CD4-positive, alpha-beta memory T cell (primary cell): Measurements from ENCODE around the gene TOGARAM2. TPM values are rescaled to one million over a fixed set of nuclear protein-coding genes. Genes with fewer than 3 reads are reported as not detected.

ENCODE experiments used
- CTCF ChIA-PET: fragments of 350-600 bp; sonication (Branson Sonifier 250); formaldehyde crosslinking; loops from one replicate; lab custom pipeline; 2021; ENCODE audit warnings: inconsistent platforms; ENCODE audit not compliant: partially characterized antibody; lab: Charles Lee
- POLR2A ChIA-PET: fragments of 350-600 bp; sonication (Branson Sonifier 250); formaldehyde crosslinking; loops from one replicate; lab custom pipeline; 2021; ENCODE audit not compliant: partially characterized antibody; lab: Charles Lee
- DNase-seq, 5 donors: peaks; one replicate each; pipeline versions ENCODE4 v3.0.0 to v3.0.0-alpha.2; 2020 to 2022; ENCODE audit warnings: mixed read lengths in 1 of 5
- H3K27ac ChIP-seq: one replicate; pipeline ENCODE4 v1.7.0; 2013; ENCODE audit warnings: low read depth, low read length
- H3K27me3 ChIP-seq: 2 replicates; pipeline ENCODE4 v1.7.0; 2013; ENCODE audit warnings: mild to moderate bottlenecking, low read length, moderate library complexity; ENCODE audit not compliant: insufficient read depth
- H3K36me3 ChIP-seq: 2 replicates; pipeline ENCODE4 v1.7.0; 2013; ENCODE audit warnings: mild to moderate bottlenecking, low read length, moderate library complexity; ENCODE audit not compliant: insufficient read depth
- H3K4me1 ChIP-seq: 2 replicates; pipeline ENCODE4 v1.7.0; 2013; ENCODE audit warnings: mild to moderate bottlenecking, low read length, moderate library complexity; ENCODE audit not compliant: insufficient read depth
- H3K4me3 ChIP-seq, 2 donors: one replicate each; pipeline ENCODE4 v1.7.0; 2013; ENCODE audit warnings: low read length in 2 of 2, mild to moderate bottlenecking in 1 of 2
- H3K9me3 ChIP-seq, 2 donors: one replicate each; pipeline ENCODE4 v1.7.0; 2013; ENCODE audit warnings: low read length in 2 of 2, control low read depth in 1 of 2; ENCODE audit not compliant: control insufficient read depth in 1 of 2
- H3K27ac Mint-ChIP-seq, 7 donors: one replicate each; pipeline ENCODE4 v1.8.0; 2020 to 2021; ENCODE audit warnings: mixed read lengths in 7 of 7, mild to moderate bottlenecking in 6 of 7, inconsistent platforms in 3 of 7, moderate library complexity in 3 of 7
- H3K27me3 Mint-ChIP-seq, 2 donors: one replicate each; pipeline ENCODE4 v1.8.0; 2020 to 2021; ENCODE audit warnings: mixed read lengths in 2 of 2
- H3K36me3 Mint-ChIP-seq, 2 donors: one replicate each; pipeline ENCODE4 v1.8.0; 2020 to 2021; ENCODE audit warnings: mixed read lengths in 2 of 2, inconsistent platforms in 1 of 2, mild to moderate bottlenecking in 1 of 2
- H3K4me1 Mint-ChIP-seq, 4 donors: one replicate each; pipeline ENCODE4 v1.8.0; 2020 to 2021; ENCODE audit warnings: mixed read lengths in 4 of 4, mild to moderate bottlenecking in 1 of 4
- H3K4me3 Mint-ChIP-seq, 8 donors: one replicate each; pipeline ENCODE4 v1.8.0; 2020 to 2021; ENCODE audit warnings: mixed read lengths in 8 of 8, mild to moderate bottlenecking in 7 of 8, moderate library complexity in 6 of 8, inconsistent platforms in 3 of 8
- H3K9me3 Mint-ChIP-seq, 8 donors: one replicate each; pipeline ENCODE4 v1.8.0; 2020 to 2021; ENCODE audit warnings: mixed read lengths in 8 of 8, mild to moderate bottlenecking in 5 of 8, inconsistent platforms in 3 of 8, moderate library complexity in 1 of 8
- intact Hi-C: fragments of 100-400 bp; cut with micrococcal nuclease; formaldehyde crosslinking; loops from one replicate; pipeline ENCODE4 v1.15.1; 2023
- polyA plus RNA-seq, 2 donors: library from polyadenylated mRNA; unstranded; fragments of 300-500 nt; fragmentation: Illumina TruSeq; gene quantifications; one replicate each; pipeline ENCODE4 v1.2.3, GENCODE V29; 2021
- total RNA-seq, 2 experiments: library from RNA; stranded (reverse); gene quantifications; one replicate each; pipeline ENCODE4 v1.2.3, GENCODE V29; 2021

Gene TOGARAM2
- total and polyA plus RNA-seq, 4 experiments from 2014 or later: 0.46 to 2.7 (median 1.7) TPM

DNA sequence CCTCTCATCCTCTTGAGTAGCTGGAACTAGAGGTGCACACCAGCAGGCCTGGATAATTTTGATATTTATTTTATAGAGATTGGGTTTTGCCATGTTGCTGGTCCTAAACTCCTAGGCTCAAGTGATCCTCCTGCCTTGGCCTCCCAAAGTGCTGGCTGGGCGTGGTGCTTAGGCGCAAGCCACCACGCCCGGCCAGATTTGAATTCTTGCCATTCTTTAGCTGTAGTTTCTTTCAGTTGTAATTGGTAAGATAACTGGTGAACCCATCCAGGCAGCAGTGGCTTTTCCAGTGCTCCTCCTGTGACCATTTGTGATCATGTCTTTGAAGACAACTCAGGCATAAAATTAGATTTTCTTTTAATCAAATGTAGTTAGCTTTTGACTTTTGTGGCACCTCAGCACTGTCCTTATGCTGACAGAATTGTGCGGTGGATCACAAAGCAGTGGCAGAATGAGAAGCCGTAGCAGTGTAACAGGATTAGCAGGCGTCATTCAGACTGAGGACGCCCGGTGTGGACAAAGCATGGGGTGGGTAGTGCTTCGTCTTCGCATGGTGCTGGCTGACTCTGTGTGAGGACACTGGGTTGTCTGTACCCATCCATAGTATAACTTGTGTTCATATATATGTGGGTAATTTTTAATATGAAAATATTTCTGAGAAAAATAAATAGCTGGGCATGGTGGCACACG, 30.0 kb upstream of the TOGARAM2 start:
- H3K4me3 Mint-ChIP-seq: no peak overlapping the region
- peaks cover 0 to 10% (median 2%) of the 10 kb centered on the region in 4 donors for H3K4me1 Mint-ChIP-seq
- DNase-seq: no peak
- H3K27ac ChIP-seq: no peak overlapping the region
- peaks cover 15% of the 10 kb centered on the region for H3K36me3 ChIP-seq
- no peak overlapping the region for H3K27ac Mint-ChIP-seq
- no peaks in the 10 kb centered on the region for H3K9me3 ChIP-seq
- CTCF ChIA-PET: interaction anchor here (1.3 to 1.6 kb wide), 4 partner anchors 10 to 385 kb away, joined by 3 to 4 read pairs (median 3); no protein-coding TSS in a partner anchor
- peaks cover 2% of the 10 kb centered on the region for H3K4me1 ChIP-seq
- no peaks in the 10 kb centered on the region for H3K27me3 ChIP-seq
- no peaks in the 10 kb centered on the region for H3K9me3 Mint-ChIP-seq
- H3K27me3 Mint-ChIP-seq: no peaks in the 10 kb centered on the region
- no peak overlapping the region for H3K4me3 ChIP-seq
- intact Hi-C loops: loop anchor here (10.0 kb wide), 1 partner anchor 386 kb away; no protein-coding TSS in a partner anchor
- POLR2A ChIA-PET: no interaction called here
- H3K36me3 Mint-ChIP-seq: peaks cover 18 to 19% of the 10 kb centered on the region in 2 donors

DNA sequence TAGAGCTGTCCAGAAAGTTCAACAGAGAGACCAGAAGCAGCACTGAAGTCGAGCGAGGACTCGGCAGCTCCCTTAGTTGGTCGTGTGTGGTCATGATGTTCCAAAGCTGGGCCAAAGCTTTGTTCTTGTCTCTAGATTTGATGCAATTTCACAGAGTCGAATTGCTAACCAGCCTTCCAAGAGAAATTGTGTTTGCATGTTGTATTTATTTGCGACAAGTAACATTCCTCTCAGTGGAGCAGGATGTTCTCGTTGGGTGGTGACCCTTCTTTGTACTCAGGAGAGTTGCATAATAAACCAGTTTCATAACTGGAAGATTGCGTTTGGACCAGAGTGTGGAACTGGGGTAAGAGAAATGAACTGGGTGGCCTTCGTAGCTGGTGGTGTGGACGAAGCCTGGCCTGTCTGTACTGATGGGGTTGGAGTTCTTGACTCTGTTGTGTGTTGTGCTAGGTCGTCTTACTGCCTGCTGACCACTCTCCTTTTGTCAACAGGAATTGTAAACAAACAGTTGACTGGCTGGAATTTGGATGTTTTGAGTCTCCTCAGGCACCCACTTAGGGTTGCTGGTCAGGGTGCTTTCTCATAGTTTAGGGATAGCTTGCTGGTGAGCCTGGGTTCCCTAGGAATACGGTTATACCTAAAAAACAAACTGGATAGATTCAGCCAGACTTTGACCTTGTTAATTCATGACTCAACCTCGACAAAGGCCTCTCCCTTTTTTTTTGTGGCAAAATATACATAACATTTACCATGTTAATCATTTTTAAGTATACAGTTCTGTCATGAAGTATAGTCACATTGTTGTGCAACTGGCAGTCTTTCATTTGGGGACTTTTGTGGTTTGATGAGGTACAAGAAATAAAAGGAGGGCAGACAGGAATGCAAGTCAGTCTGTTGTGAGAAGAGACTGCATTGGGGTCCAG, 28.9 kb upstream of the TOGARAM2 start:
- Mint-ChIP-seq H3K4me1 (peaks cover 0 to 10% (median 5%) of the 10 kb centered on the region in 4 donors), H3K9me3 (no peaks in the 10 kb centered on the region), H3K4me3 (no peak overlapping the region), H3K27ac (peak overlapping the region in 2 of 7 donors; percentile 5 to 44), H3K36me3 (peaks cover 13 to 15% of the 10 kb centered on the region in 2 donors), H3K27me3 (no peaks in the 10 kb centered on the region)
- POLR2A ChIA-PET: no interaction called here
- Histone ChIP-seq H3K27ac (no peak overlapping the region), H3K4me1 (peaks cover 4% of the 10 kb centered on the region), H3K36me3 (peaks cover 8% of the 10 kb centered on the region), H3K27me3 (no peaks in the 10 kb centered on the region), H3K9me3 (no peaks in the 10 kb centered on the region), H3K4me3 (no peak overlapping the region)
- no peak for DNase-seq
- CTCF ChIA-PET: interaction anchor here (1.4 to 1.6 kb wide), 3 partner anchors 131 to 386 kb away, joined by 3 to 4 read pairs (median 3); no protein-coding TSS in a partner anchor
- intact Hi-C loops: loop anchor here (10.0 kb wide), 1 partner anchor 387 kb away; no protein-coding TSS in a partner anchor

DNA sequence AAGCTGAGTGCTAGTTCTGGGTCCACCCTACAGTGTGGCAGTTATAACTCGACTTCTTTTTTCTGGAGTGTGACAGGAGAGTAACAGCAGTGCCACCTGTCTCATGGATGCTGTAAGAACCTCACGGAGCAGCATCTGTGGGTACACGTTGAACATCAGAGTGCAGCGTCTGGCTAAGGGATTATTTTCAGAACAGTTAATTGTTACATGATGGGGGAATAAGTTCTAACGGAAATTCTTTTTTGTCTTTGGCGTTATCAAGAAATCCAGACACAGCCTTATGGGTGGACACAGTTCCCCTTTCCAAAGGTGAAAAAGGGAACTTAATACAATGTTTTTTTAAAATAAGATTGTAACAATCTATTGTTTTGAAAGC, 28.3 kb upstream of the TOGARAM2 start:
- DNase-seq: no peak
- Histone ChIP-seq H3K27me3 (no peaks in the 10 kb centered on the region), H3K9me3 (no peaks in the 10 kb centered on the region), H3K27ac (no peak overlapping the region), H3K4me1 (peaks cover 4% of the 10 kb centered on the region), H3K36me3 (peaks cover 8% of the 10 kb centered on the region), H3K4me3 (no peak overlapping the region)
- CTCF ChIA-PET: interaction anchor here (1.4 to 1.5 kb wide), 2 partner anchors 382 to 387 kb away, joined by 3 read pairs; no protein-coding TSS in a partner anchor
- Mint-ChIP-seq H3K4me3 (no peak overlapping the region), H3K36me3 (peaks cover 12 to 14% of the 10 kb centered on the region in 2 donors), H3K27ac (peak overlapping the region in 2 of 7 donors; percentile 5 to 44), H3K4me1 (peaks cover 2 to 10% (median 5%) of the 10 kb centered on the region in 4 donors), H3K9me3 (no peaks in the 10 kb centered on the region), H3K27me3 (no peaks in the 10 kb centered on the region)
- POLR2A ChIA-PET: no interaction called here
- intact Hi-C loops: loop anchor here (10.0 kb wide), 1 partner anchor 388 kb away; no protein-coding TSS in a partner anchor

DNA sequence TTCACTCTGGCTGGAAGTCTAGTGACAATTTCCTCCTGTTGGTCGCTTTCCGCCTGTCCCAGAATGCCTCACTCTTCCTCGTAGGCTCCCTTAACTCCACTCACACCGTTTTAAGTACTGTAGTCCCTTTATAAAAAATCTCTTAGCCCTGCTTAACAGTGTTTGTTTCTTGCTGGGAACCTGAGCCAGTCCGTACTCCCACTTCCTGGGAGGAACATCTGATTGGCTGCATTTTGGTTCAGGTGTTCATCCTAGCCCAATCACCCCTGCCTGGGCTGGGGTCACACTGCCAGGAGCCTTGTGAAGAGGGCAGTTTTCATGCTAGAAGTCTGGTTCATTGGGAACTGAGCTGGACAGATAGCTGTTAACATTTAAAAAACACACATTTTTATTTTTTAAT, 25.6 kb upstream of the TOGARAM2 start:
- no peak for DNase-seq
- Mint-ChIP-seq H3K27me3 (no peaks in the 10 kb centered on the region), H3K4me1 (peaks cover 2 to 10% (median 7%) of the 10 kb centered on the region in 4 donors), H3K9me3 (no peaks in the 10 kb centered on the region), H3K27ac (peak overlapping the region in 2 of 7 donors; percentile 59 to 66), H3K4me3 (no peak overlapping the region), H3K36me3 (no peaks in the 10 kb centered on the region)
- no peaks in the 10 kb centered on the region for H3K27me3 ChIP-seq
- intact Hi-C loops: loop anchor here (5.0 to 10.0 kb wide), 2 partner anchors 133 to 391 kb away; no protein-coding TSS in a partner anchor
- peaks cover 10% of the 10 kb centered on the region for H3K4me1 ChIP-seq
- ChIA-PET CTCF (interaction anchor here (0.7 to 2.3 kb wide), 11 partner anchors 10 to 226 kb away, joined by 3 to 10 read pairs (median 4); no protein-coding TSS in a partner anchor), POLR2A (interaction anchor here (0.6 to 1.4 kb wide), 2 partner anchors 60 to 965 kb away, joined by 3 read pairs; no protein-coding TSS in a partner anchor)
- no peaks in the 10 kb centered on the region for H3K36me3 ChIP-seq
- H3K9me3 ChIP-seq: no peaks in the 10 kb centered on the region
- H3K27ac ChIP-seq: no peak overlapping the region
- no peak overlapping the region for H3K4me3 ChIP-seq

DNA sequence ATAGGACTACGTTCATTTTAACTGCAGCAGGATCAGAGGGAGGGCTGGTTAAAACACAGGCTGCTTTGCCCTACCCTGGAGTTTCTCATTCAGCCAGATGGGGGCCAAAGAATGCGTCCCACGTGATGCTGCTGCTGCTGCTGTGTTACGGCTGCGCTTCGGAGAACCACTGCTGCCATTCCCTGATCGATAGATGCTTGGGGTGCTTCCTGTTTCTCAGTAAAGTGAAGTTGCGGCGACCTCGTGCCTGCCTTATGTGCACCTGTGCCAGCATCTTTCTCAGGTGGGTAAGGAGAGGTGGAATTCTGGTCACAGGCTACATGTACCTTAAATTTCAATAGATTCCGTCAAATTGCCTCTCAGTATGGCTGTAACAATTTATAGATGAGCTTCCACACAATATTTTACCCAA, 24.7 kb upstream of the TOGARAM2 start:
- H3K4me1 ChIP-seq: peaks cover 10% of the 10 kb centered on the region
- no peak overlapping the region for H3K27ac ChIP-seq
- H3K27me3 Mint-ChIP-seq: no peaks in the 10 kb centered on the region
- ChIA-PET CTCF (interaction anchor here (0.7 to 2.3 kb wide), 13 partner anchors 9 to 229 kb away, joined by 3 to 10 read pairs (median 4); no protein-coding TSS in a partner anchor), POLR2A (interaction anchor here (0.6 to 1.4 kb wide), 2 partner anchors 59 to 964 kb away, joined by 3 read pairs; no protein-coding TSS in a partner anchor)
- no peaks in the 10 kb centered on the region for H3K36me3 ChIP-seq
- H3K4me3 ChIP-seq: no peak overlapping the region
- intact Hi-C loops: loop anchor here (5.0 to 10.0 kb wide), 2 partner anchors 134 to 392 kb away; no protein-coding TSS in a partner anchor
- no peaks in the 10 kb centered on the region for H3K27me3 ChIP-seq
- H3K36me3 Mint-ChIP-seq: no peaks in the 10 kb centered on the region
- peak overlapping the region in 1 of 8 donors; percentile 68 for H3K4me3 Mint-ChIP-seq
- peaks cover 2 to 10% (median 7%) of the 10 kb centered on the region in 4 donors for H3K4me1 Mint-ChIP-seq
- no peak overlapping the region for H3K27ac Mint-ChIP-seq
- DNase-seq: peak in 4 of 5 donors; percentile 13 to 27 (median 22)
- H3K9me3 Mint-ChIP-seq: no peaks in the 10 kb centered on the region
- H3K9me3 ChIP-seq: no peaks in the 10 kb centered on the region

DNA sequence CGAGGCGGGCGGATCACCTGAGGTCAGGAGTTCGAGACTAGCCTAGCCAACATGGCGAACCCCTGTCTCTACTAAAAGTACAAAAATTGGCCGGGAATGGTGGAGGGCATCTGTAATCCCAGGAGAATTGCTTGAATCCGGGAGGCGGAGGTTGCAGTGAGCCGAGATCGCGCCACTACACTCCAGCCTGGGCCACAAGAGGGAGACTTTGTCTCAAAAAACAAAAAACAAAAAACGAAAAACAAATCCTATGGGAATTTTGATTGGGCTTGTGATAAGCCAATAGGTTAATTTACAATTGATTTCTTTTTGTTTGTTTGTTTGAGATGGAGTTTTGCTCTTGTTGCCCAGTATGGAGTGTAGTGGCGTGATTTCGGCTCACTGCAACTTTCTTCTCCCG, 24.2 kb upstream of the TOGARAM2 start:
- POLR2A ChIA-PET: interaction anchor here (1.4 kb wide), 1 partner anchor 59 kb away, joined by 3 read pairs; no protein-coding TSS in a partner anchor
- CTCF ChIA-PET: interaction anchor here (0.8 to 2.3 kb wide), 8 partner anchors 10 to 229 kb away, joined by 3 to 10 read pairs (median 4); no protein-coding TSS in a partner anchor
- Mint-ChIP-seq H3K4me1 (peaks cover 2 to 10% (median 7%) of the 10 kb centered on the region in 4 donors), H3K9me3 (no peaks in the 10 kb centered on the region), H3K27me3 (no peaks in the 10 kb centered on the region), H3K36me3 (no peaks in the 10 kb centered on the region), H3K4me3 (peak overlapping the region in 1 of 8 donors; percentile 68), H3K27ac (peak overlapping the region in 1 of 7 donors; percentile 65)
- H3K4me1 ChIP-seq: peaks cover 10% of the 10 kb centered on the region
- no peaks in the 10 kb centered on the region for H3K27me3 ChIP-seq
- H3K9me3 ChIP-seq: no peaks in the 10 kb centered on the region
- H3K36me3 ChIP-seq: no peaks in the 10 kb centered on the region
- no peak for DNase-seq
- intact Hi-C loops: loop anchor here (5.0 to 10.0 kb wide), 2 partner anchors 135 to 392 kb away; no protein-coding TSS in a partner anchor
- no peak overlapping the region for H3K27ac ChIP-seq
- H3K4me3 ChIP-seq: no peak overlapping the region
